ENCODE measurements around the gene RTN3. TPM values are rescaled to one million over a fixed set of nuclear protein-coding genes. Genes with fewer than 3 reads are reported as not detected.
"Not testable (repeated sequence)": the region's sequence is repeated elsewhere in the genome, so short reads cannot be mapped to it uniquely, and the experiment has no call there.

The RTN3 gene, protein sequence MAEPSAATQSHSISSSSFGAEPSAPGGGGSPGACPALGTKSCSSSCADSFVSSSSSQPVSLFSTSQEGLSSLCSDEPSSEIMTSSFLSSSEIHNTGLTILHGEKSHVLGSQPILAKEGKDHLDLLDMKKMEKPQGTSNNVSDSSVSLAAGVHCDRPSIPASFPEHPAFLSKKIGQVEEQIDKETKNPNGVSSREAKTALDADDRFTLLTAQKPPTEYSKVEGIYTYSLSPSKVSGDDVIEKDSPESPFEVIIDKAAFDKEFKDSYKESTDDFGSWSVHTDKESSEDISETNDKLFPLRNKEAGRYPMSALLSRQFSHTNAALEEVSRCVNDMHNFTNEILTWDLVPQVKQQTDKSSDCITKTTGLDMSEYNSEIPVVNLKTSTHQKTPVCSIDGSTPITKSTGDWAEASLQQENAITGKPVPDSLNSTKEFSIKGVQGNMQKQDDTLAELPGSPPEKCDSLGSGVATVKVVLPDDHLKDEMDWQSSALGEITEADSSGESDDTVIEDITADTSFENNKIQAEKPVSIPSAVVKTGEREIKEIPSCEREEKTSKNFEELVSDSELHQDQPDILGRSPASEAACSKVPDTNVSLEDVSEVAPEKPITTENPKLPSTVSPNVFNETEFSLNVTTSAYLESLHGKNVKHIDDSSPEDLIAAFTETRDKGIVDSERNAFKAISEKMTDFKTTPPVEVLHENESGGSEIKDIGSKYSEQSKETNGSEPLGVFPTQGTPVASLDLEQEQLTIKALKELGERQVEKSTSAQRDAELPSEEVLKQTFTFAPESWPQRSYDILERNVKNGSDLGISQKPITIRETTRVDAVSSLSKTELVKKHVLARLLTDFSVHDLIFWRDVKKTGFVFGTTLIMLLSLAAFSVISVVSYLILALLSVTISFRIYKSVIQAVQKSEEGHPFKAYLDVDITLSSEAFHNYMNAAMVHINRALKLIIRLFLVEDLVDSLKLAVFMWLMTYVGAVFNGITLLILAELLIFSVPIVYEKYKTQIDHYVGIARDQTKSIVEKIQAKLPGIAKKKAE
- 140 TPM for total RNA-seq
- long read RNA-seq, transcript RTN3-208 (7 exons, 2,532 nt) = major isoform, 230 of 292 reads
- long read RNA-seq, transcript RTN3-203 (6 exons, 2,524 nt) = minor isoform, 12 of 292 reads
- long read RNA-seq, partial matches to known transcripts = 4 of 292 reads
- long read RNA-seq, other reads (novel, unspliced or antisense) = 42 of 292 reads

DNA sequence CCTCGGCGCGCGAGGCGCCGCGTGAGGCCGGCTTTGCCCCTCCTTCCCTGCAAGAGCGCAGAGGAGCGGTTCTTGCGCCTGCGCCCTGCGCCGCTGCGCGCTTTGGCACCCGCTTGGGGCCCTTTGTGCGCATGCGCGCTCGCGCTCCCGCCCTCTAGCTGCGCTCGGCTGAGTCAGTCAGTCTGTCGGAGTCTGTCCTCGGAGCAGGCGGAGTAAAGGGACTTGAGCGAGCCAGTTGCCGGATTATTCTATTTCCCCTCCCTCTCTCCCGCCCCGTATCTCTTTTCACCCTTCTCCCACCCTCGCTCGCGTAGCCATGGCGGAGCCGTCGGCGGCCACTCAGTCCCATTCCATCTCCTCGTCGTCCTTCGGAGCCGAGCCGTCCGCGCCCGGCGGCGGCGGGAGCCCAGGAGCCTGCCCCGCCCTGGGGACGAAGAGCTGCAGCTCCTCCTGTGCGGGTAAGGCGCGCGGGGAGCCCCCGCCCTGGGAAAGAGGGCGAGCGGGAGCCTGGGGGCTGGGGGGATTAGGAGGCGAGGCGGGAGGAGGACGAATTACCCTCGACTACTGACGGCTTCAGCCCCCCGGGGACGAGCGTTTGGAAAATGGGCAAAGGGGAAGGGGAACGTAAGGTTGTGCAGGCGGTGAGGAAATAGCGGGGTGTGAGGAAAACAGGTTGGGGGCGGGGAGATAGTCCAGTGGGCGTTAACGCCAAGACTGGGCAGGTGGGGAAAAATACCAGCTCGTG lies at the start of gene RTN3:
RTN3 (plus strand) TSS at position 180 of the 745 bp plus-strand sequence; CDS start at position 317, 137 bp downstream.
- DNase-seq (peak; percentile 99), ATAC-seq (peak; percentile 98)
- Histone ChIP-seq H3K9me3 (no peaks in the 10 kb centered on the region), H3K4me3 (peak within 1 kb of the TSS; percentile 72), H3K27me3 (ENCODE audit: low read depth) (no peaks in the 10 kb centered on the region), H3K36me3 (no peaks in the 10 kb centered on the region), H3K4me1 (peaks cover 14% of the 10 kb centered on the region), H3K27ac (peak within 1 kb of the TSS; percentile 88)
- TF ChIP-seq, protein P1, sequence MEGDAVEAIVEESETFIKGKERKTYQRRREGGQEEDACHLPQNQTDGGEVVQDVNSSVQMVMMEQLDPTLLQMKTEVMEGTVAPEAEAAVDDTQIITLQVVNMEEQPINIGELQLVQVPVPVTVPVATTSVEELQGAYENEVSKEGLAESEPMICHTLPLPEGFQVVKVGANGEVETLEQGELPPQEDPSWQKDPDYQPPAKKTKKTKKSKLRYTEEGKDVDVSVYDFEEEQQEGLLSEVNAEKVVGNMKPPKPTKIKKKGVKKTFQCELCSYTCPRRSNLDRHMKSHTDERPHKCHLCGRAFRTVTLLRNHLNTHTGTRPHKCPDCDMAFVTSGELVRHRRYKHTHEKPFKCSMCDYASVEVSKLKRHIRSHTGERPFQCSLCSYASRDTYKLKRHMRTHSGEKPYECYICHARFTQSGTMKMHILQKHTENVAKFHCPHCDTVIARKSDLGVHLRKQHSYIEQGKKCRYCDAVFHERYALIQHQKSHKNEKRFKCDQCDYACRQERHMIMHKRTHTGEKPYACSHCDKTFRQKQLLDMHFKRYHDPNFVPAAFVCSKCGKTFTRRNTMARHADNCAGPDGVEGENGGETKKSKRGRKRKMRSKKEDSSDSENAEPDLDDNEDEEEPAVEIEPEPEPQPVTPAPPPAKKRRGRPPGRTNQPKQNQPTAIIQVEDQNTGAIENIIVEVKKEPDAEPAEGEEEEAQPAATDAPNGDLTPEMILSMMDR (IDR thresholded peaks at IDR 0.05) = no peak
- intact Hi-C loops (cut with DNase I) = no loop called here

DNA sequence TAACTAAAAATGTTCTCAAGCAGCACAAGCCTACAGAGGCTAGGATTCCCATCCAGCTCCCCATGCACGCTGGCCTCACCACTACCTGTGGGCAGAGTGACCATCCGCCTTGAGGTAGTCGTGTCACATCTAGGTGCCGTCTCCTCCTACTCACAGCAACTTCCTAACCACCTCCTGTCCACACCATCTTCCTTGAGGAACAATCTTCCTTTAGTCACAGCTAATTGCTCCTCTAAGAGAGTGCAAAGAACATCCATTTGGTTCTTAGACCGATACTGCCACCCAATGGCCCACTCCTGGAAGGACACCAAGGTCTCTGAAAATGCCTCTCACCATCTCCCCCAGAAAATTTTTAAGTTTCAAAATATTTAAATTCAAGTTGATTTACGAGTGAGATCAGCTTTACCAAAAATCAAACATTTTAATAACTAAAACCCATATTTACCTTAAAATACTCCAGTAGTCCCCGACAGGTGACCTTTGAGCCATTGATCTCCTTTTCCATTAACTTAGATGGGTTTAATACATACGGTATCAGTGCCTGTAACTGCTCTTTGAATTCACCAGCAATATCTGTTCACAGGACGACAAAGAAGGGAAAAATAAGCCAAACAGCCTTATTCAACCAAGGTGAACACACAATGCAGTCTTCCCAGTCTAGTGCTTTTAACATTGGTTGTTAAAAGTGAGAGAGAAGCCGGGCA lies 45.4 kb upstream of the RTN3 start:
- intact Hi-C loops (cut with DNase I) = loop anchor here (10.0 kb wide), 1 partner anchor 151 kb away; no protein-coding TSS in a partner anchor
- H3K27ac ChIP-seq = no peak overlapping the region
- DNase-seq (no peak), ATAC-seq (peak; percentile 84 to 88)
- H3K36me3 ChIP-seq = peaks cover 81% of the 10 kb centered on the region
- no peaks in the 10 kb centered on the region for H3K9me3 ChIP-seq
- no peaks in the 10 kb centered on the region for H3K27me3 ChIP-seq (ENCODE audit: low read depth)
- H3K4me3 ChIP-seq = no peak overlapping the region
- TF ChIP-seq, protein P1 (IDR thresholded peaks at IDR 0.05) = peak; percentile 83
- no peaks in the 10 kb centered on the region for H3K4me1 ChIP-seq

DNA sequence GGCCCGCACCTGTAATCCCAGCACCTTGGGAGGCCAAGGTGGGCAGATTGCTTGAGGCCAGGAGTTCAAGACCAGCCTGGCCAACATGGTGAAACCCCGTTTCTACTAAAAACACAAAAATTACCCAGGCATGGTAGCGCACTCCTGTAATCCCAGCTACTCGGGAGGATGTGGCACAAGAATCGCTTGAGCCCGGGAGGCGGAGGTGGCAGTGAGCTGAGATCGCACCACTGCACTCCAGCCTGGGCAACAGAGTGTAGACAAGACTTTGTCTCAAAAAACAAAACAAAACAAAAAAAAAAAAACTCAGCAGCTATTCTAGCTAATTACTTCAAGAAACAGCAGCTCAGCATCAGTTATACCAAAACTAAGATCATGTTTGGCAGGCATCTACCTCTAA lies 42.9 kb upstream of the RTN3 start:
- peaks cover 81% of the 10 kb centered on the region for H3K36me3 ChIP-seq
- not testable (repeated sequence) for ATAC-seq; H3K4me3 ChIP-seq; H3K9me3 ChIP-seq; DNase-seq; H3K27me3 ChIP-seq (ENCODE audit: low read depth); H3K27ac ChIP-seq; H3K4me1 ChIP-seq
- intact Hi-C loops (cut with DNase I) = loop anchor here (10.0 kb wide), 1 partner anchor 154 kb away; no protein-coding TSS in a partner anchor

DNA sequence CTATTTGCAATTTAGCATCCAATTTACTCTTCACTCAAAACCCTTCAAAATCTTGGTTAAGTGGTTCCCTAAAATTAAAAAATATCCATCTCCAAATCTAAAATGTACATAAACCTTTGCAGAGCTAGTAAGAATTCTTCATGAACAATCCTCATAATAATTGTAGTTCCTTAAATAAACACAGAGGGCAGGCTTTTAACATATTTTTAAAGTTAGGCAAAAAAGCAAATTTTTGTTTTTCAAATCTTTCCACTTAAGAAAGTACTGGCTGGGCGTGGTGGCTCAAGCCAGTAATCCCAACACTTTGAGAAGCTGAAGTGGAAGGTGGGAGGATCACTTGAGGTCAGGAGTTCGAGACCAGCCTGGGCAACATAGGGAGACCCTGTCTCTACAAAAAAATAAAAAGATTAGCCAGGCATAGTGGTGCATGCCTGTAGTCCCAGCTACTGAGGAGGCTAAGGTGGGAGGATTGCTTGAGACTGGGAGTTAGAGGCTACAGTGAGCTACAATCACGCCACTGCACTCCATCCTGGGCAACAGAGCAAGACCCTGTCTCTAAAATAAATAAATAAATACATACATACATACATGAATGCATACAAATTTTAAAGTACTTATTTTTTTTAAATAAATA lies 42.0 kb upstream of the RTN3 start:
- Histone ChIP-seq H3K9me3 (no peaks in the 10 kb centered on the region), H3K4me3 (no peak overlapping the region), H3K27me3 (ENCODE audit: low read depth) (no peaks in the 10 kb centered on the region), H3K4me1 (no peaks in the 10 kb centered on the region), H3K27ac (peak overlapping the region; percentile 4), H3K36me3 (peaks cover 85% of the 10 kb centered on the region)
- TF ChIP-seq, protein P1 (IDR thresholded peaks at IDR 0.05) = peak; percentile 45
- intact Hi-C loops (cut with DNase I) = loop anchor here (10.0 kb wide), 1 partner anchor 155 kb away; no protein-coding TSS in a partner anchor
- no peak for ATAC-seq
- no peak for DNase-seq

DNA sequence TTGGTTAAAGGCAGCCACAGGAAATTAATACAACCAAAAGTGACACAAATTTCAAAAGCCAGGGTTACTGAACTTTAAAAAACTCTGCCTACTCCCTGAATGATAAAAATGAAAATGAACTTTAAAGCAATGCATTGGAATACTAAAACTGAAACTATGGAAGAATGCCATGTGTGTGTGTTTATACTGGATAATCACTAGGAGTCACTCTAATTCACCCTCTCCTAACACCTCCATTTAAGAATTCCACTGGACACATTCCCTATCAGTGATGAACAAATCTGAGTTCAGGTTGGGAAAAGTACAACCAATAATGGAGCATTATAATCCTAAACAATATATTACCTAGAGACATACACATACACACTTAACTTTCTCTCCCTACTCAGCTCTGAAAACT lies 39.6 kb upstream of the RTN3 start:
- ATAC-seq (no peak), DNase-seq (no peak)
- peaks cover 85% of the 10 kb centered on the region for H3K36me3 ChIP-seq
- no peaks in the 10 kb centered on the region for H3K27me3 ChIP-seq (ENCODE audit: low read depth)
- H3K4me1 ChIP-seq = no peaks in the 10 kb centered on the region
- H3K4me3 ChIP-seq = no peak overlapping the region
- no peaks in the 10 kb centered on the region for H3K9me3 ChIP-seq
- TF ChIP-seq, protein P1 (IDR thresholded peaks at IDR 0.05) = no peak
- intact Hi-C loops (cut with DNase I) = no loop called here
- no peak overlapping the region for H3K27ac ChIP-seq

Measured in lower lobe of right lung (tissue), 2 donors.